ENCODE measurements around the gene SCAMP3.
A peak's percentile ranks its signal among the peaks of the same experiment; 100 is the strongest.

The SCAMP3 gene

DNA sequence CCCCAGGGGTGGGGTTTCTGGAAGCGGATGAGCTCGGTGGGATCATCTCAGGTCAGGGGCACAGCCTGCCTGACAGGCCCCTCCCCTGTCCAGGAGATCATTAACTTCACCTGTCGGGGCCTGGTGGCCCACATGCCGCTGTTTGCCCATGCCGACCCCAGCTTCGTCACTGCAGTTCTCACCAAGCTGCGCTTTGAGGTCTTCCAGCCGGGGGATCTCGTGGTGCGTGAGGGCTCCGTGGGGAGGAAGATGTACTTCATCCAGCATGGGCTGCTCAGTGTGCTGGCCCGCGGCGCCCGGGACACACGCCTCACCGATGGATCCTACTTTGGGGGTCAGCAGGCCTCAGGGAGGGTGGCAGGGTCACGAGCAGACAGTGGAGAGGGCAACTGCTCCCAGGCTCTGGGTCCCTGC is 23.5 kb upstream of the SCAMP3 start:
- DNase-seq (ENCODE audit: low read depth in 3 of 3): no peak

DNA sequence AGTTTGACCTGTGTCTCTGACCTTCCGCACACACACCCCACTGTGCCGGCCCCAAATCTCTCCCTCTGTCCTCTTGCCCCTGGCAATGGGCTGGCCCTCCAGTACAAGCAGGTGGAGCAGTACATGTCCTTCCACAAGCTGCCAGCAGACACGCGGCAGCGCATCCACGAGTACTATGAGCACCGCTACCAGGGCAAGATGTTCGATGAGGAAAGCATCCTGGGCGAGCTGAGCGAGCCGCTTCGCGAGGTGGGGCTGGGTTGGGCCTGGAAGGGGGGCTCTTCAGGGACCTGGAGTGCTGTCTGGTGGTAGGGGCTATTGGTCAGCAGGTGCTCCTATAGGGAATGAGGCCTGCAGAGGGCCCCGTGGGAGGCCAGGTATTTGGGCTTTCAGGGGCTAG is 22.9 kb upstream of the SCAMP3 start:
- DNase-seq (ENCODE audit: low read depth in 3 of 3): no peak

DNA sequence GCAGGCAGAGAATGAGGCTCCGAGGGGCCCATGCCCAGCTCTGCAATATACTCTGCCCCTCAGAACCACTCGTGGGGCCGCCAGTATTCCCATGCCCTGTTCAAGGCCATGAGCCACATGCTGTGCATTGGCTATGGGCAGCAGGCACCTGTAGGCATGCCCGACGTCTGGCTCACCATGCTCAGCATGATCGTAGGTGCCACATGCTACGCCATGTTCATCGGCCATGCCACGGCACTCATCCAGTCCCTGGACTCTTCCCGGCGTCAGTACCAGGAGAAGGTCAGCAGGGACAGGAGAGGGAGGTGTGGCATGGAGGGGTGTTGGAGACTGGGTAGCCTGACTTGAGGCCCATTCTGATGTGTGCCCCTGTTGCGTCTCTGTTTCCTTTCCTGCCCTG is 22.3 kb upstream of the SCAMP3 start:
- no peak for DNase-seq (ENCODE audit: low read depth in 3 of 3)

DNA sequence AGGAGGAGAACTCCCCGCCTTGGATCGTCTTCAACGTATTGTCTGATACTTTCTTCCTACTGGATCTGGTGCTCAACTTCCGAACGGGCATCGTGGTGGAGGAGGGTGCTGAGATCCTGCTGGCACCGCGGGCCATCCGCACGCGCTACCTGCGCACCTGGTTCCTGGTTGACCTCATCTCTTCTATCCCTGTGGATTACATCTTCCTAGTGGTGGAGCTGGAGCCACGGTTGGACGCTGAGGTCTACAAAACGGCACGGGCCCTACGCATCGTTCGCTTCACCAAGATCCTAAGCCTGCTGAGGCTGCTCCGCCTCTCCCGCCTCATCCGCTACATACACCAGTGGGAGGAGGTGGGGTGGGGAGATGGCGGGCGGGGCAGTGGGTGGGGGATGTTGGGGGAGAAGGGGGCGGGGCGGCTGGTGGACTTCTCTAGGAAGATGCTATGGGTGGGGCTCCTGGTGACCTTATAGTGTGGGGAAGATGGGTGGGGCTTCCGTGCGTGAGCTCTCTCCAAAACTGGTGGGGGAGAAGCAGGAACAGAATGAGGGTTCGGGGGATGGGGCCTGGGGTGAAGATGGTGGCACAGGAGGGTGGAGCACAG is 20.4 kb upstream of the SCAMP3 start:
- DNase-seq (ENCODE audit: low read depth in 3 of 3): no peak

DNA sequence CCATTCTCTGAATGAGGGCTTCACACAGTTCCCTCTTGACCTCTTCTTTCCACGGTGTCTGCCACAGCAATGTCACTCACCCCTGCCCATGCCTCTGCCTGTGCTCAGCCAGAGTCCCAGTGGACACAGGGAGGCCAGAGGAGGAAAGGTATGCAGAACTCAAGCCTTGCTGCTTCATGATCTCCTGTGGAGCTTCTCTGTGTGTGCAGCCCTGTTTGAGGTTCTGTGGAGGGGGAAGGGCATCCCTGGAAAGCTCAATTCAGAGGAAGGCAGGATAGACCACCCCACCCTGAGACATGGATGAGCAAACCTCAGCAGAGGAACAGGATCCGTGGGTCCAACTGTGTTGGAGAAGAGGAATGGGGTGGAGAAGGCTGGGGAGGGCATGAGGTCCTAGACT is 17.1 kb upstream of the SCAMP3 start:
- DNase-seq (ENCODE audit: low read depth in 3 of 3): no peak

DNA sequence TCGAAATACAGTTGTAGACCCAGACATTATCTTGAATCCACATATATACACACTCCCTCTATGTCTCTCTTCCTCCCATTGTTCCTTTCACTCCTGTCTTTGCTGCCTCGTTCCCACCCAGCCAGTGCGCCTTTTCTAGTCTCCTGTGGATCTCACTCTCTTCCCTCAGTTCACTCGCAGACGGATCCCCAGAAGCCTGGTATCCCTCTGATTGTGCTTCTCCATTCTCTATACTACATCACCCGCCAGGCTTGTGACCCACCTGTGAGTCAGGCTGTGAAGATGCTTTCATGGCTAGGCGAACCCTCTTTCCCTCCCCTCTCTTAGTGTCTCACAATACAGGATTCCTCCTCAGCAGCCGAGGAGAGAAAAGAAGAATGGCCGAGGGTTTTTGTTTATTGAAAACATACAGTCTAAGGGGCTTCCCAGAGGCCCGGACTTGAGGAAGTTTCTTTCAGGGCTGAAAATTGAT is 16.6 kb upstream of the SCAMP3 start:
- DNase-seq (ENCODE audit: low read depth in 3 of 3): no peak

DNA sequence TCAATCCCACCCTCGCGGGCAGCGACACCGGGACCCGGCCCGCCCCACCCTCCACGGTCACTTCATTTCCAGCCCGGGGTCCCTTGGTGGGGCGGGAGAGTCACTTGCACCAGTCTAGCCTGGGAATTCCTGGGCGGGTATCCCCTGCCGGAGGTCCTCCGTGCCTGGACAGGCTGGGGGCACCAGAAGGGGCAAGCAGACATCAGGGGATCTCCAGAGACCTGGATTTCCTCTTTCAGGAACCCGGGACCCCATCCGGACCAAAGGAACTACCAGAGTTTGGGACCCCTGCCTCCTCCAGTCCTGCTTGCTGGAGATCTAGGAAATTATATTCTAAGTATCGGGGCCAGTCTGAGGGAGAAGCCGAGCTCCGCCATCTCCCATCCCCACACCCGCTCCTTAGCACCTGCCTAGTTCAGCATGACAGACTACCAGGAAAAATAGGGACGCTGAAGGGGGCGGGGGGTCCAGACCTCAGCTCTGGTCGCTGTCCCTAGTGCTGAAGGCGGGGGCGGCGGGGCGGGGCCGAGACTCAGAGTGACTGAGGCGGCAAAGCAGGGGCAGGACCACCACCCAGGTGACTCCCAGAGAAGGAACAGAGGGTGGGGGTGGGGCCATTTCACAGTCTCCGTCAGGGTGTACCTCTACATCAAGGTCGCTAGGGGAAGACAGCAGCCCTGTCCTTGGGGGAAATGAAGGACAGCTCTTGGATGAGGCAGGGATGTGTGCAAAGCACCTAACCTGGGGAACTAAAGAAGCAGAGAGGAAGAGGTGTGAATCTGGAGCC is 15.9 kb upstream of the SCAMP3 start:
- peak; percentile 56 to 66 (median 58) for DNase-seq (ENCODE audit: low read depth in 3 of 3)

DNA sequence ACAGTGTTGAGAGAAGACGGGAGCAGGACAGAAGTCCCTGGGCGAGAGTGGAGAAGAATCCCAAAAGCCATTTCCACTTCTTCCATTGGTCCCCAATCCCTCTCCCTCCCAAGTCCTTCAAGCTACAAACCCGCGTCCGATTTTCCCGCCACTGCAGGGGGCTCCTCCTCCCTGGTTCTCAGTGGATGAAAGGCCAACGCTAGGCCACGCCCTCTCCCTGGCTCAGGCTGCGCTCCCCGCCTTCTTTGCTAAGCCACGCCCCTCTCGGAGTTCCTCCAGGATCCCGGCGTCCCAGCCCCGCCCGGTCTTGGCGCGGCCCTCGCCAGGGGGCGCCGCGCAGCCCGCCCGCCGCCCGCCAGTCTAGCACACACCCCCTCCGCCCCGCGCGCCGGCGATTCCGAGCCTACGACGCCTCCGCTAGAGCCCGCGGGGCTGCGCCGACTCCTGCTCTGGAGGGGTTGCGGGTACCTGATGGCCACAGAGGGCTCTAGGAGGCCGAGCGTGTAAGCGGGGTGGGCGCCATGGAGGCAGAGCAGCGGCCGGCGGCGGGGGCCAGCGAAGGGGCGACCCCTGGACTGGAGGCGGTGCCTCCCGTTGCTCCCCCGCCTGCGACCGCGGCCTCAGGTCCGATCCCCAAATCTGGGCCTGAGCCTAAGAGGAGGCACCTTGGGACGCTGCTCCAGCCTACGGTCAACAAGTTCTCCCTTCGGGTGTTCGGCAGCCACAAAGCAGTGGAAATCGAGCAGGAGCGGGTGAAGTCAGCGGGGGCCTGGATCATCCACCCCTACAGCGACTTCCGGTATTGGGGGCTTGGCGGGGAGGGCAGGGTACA is 15.1 kb upstream of the SCAMP3 start, which contains the start of gene HCN3:
HCN3 (plus strand) TSS at position 394 of the 832 bp plus-strand sequence; CDS start at position 522, 128 bp downstream.
- DNase-seq (ENCODE audit: low read depth in 3 of 3): peak; percentile 90 to 92 (median 90)

DNA sequence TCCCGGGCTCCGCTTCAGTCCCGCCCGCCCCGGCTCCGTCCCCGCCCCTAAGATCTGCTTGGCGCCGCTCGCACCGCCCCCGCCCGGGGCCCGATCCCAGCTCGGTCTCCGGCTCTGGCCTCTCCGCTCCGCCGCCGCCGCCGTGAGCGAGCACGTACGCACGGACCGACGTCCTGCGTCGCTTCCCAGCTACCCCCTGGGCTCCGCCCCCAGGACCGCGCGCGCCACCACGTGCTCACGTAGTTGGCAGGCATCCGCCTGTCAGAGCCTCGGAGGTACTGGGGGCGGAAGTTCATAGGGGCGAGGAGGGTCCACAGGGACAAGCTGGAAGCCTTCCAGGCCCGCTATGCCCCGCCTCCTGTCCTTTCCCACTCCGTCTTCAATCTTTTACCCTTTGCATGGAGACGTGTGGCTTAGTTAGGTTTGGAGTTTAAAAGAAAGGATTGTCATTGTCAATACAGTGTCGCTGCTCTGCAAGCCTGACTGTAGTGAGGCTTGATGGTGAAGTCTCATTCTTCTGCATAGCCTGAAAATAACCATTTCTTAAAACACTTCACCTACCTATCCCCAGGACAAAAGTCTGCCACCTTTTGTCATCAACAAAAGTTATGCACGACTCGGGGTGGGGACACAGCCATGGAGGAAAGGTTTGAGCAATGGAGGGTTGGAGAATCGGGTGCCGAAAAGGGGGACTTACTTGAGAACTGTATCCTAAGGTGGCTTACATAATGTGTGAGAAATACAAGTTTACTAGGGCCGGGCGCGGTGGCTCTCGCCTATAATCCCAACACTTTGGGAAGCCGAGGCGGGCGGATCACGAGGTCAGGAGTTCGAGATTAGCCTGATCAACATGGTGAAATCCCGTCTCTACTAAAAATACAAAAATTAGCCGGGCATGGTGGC is 11.4 kb upstream of the SCAMP3 start, which contains the start of gene CLK2:
CLK2 (minus strand) TSS at position 162 of the 903 bp plus-strand sequence. CDS start 2,527 bp downstream, outside the sequence.
- DNase-seq (ENCODE audit: low read depth in 3 of 3): peak; percentile 92 to 93 (median 93)

DNA sequence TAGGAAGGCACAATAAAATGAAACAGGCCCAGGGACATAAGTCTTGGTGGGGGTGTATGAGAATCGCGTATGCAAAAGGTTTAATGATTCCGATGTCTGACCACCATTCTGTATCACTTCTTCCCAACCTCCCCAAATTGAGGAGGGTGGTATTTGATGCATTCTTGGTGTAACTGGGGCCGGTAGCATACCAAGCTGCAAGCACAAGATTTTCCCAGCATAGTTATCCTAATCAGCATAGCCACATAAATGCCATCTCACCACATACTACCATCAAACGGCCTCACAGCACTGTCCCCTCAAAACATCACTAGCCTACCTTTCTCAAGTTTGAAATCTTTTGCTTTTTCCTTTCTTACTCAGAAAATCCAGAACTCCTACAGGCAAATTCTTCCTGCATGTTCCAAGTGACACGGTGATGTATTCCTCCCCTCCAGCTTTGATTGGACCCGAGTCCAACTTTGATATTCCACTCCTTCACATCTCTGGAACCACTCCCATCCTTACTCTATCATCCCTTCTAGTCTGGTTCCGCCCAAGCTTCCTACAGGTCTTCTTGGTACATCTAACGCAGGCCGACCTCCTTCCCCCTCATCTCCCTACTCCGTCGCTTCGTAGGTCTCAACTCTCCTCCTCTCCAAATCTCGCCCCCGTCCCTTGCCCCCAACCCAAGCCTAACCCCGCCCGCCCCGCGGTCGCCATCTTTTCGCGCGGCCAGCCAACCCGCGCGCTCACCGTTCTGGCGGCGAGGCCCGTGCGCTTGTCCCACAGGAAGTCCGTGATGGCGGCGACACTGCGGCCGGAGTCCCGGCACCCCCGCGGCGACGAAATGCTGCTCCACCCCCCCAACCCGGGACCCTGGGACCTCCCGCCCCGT is 10.5 kb upstream of the SCAMP3 start:
- no peak for DNase-seq (ENCODE audit: low read depth in 3 of 3)

DNA sequence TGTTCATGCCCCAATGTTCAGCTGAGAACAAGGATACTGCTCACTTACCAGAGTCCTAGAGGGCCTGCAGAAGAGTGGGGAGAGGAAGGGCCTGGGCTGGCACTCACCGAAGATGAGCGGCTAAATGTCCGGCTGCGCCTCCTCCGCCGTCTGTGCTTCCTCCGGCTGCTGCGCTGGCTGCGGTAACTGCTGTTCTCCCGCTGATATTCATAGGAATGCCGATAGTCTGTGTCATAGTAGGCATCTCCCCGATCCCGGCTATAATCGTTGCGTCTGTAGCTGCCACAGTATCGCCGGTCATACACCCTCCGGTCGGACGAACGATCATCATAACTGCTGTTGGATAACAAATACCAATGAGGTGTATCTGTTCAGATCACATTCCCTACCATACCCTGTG is 7.2 kb upstream of the SCAMP3 start:
- DNase-seq (ENCODE audit: low read depth in 3 of 3): no peak

DNA sequence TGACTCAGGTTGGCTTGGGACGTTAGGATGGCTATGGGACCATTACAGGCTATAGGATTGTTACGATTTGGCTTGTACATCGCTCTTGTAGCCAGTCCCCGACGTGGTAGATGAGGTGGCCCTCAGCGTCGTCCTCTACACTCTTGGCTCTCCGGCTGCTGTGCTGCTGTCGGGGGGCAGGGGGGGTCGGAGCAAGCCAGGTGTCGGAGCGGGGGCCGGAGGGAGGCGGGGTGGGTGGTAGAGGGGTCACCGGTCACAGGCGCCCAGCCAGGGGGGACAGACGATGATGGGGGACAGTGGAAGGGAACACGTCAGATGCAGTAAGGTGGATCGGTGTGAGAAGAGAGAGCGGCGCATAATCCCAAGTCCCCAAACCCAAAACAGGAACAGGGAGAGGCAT is 6.5 kb upstream of the SCAMP3 start:
- DNase-seq (ENCODE audit: low read depth in 3 of 3): no peak

DNA sequence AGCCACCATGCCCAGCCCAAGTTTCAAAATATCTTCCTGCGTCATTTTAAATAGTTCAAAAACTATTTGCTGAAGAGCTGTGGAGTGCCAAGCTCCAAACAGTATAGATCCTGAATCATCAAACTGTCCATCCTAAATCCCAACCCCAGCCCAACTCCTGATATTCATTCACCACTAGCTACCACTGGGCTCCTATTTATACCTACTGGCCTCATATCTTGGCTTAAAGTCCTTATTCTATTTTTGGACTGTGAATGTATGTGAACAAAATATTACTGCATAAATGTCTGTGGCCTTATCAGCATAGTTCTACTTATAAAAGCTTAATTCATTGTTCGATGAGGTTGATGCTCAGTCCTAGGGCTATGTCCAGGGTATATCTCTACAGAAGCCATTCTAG is 5.2 kb upstream of the SCAMP3 start:
- no peak for DNase-seq (ENCODE audit: low read depth in 3 of 3)

DNA sequence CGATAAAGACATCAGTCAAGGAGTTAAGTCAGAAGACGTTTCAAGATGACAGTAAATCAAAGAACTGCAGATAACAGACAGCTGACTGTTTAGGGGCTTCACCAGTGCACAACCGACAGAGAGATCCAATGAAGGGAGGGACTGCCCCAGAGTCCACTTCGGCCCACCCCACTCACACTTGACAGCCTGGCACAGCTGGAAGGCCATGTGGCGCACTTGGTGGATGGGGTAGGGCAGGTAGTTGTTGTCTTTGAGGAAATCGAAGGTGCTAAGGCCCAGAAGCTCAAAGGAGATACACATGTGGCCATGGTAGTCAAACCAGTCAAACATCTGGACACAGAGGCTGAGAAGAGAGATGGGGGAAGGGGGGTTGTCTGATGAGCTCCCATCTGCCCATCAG is 4.4 kb upstream of the SCAMP3 start:
- DNase-seq (ENCODE audit: low read depth in 3 of 3): no peak

DNA sequence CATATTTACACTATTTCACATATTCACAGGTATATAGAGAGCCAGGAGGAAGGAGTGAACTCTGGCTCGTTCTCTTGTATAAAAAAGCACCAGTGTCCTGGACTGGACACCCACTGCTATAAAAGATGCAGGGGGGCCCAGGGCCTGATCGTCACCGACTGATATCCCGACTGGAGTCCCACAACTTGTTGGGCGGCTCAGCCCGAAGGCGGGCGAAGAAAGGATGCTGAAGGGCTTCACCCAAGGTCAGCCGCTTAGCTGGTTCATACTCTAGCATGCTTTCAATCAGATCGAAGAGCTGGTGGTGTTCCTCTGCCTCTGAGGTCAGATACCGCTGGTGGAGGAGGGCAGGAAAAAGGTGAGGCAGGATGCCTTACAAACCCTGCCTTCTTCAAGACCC is 907 bp upstream of the SCAMP3 start:
- DNase-seq (ENCODE audit: low read depth in 3 of 3): no peak

DNA sequence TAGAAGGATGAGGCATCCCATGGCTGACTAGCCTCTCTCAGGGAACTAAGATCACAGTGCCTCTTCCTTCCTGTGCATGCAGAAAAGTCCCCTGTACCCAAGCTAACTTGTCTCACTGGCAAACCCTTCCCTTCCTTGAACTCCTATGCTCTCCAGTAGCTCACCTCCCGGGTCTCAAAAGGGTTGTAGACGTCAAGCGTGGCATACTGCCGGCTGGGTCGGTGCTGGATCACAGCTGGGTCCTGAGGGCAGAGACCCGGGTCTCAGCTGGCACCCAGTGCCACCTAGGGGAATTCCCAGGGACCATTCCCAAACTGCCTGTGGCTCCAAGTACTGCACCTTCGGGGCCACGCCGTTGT is 688 bp downstream of the SCAMP3 start:
- no peak for DNase-seq (ENCODE audit: low read depth in 3 of 3)

DNA sequence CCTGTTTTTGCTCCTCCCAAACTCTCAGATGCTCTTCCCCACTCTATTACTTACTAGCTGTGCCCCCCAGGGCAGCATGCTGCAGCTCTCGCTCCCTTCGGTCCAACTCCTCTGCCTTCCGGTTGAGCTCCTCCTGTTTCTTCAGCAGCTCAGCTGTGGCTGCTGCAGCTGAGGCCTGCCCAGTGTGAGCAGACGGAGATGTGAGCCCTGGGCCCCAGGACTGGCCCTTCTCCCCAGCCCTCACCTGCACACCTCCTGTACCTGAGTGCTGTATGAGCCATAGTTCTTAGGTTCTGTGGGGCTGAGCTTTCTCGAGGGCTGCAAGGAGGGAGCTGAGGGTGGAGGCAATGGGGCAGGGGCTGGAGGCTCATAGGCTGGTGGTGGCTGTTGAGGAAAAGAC is 1.9 kb downstream of the SCAMP3 start:
- no peak for DNase-seq (ENCODE audit: low read depth in 3 of 3)

DNA sequence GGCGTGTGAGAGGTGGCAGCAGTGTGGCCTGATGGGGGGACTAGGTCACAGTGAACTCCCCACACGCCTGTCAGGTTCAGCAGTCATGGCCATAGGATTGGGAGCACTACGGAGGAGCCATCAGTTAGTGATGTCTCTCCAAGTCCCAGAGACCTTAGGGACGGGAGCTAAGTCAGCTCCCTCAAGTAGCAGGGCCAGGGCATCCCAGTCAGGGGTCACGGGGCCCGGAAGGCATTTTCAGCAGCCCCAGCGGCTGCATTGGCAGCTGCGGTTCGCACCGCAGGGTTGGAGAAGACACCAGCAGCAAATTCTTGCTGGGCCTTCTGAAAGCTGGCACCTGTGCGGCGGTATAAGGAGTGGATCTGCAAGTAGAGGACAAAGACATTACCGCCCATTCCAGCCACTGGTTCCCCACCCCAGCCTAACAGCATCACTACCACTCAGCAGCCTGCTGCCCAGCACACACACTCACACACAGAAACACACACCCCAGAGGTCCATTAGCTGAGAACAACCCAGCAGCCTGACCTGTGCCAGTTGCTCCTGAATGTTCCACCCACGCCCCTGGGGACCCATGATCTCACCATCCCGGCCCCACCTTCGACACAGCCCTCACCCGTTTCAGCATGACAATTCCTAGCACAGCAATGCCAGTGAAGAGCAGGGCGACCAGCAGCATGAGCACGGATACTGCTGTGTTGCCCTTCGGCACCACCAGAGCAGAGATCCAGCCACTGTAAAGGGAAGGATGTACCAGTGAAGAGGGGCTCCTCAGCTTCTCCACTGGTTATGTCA is 5.9 kb downstream of the SCAMP3 start:
- DNase-seq (ENCODE audit: low read depth in 3 of 3): no peak

DNA sequence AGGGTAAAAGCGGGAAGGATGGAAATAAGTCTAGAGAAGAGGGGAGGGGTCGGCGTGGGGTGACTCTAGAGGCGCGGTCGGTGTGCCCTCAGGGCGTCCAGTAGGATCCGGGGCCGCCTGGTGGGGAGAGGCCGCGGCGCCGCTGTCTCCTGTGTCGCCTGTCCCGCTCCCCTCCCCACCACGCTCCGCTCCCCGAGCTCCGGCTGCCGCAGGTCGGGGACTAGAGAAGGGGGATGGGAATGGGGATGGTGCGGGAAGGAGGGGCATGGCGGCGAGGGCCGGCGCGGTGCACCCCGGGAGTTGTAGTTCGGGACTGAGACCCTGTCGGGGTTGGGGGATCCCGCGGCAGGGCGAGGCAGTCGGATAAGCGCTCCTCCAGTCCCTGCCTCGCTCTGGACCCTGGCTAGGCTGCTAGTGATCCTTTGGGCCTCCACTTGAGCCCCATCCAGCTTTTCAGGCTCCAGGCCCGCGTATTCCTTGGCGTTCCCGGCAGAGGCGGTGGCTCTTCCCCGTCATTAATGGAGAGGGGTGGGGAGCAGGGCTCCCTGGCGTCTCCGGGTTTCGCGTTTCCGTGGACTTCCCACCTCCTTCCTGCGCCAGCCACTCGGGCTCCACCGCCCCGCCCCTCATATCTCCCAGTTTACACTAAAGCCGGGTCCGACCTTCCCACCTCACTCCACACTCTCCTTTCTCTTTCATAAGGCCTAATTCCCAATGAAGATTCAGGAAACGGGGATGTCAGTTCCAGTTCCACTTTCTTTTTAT is 6.7 kb downstream of the SCAMP3 start, which contains the start of gene ENTREP3:
ENTREP3 (minus strand) TSS at position 241 of the 765 bp plus-strand sequence. CDS start 606 bp downstream, outside the sequence.
- peak; percentile 62 to 67 (median 65) for DNase-seq (ENCODE audit: low read depth in 3 of 3)
